Sciatic nerve (tissue), 2 donors: ENCODE measurements around the gene RPE. TPM values are rescaled to one million over a fixed set of nuclear protein-coding genes. Genes with fewer than 3 reads are reported as not detected.

Experiments used
- ATAC-seq: fragments of 200-7000 bp; cut with Tn5 transposase; one replicate; pipeline ENCODE4 v1.9.1; 2020; ENCODE audit warnings: mild to moderate bottlenecking, moderate library complexity
- DNase-seq: peaks from one replicate; pipeline ENCODE4 v3.0.0-alpha.2; 2020; ENCODE audit warnings: low spot score
- intact Hi-C: fragments of 100-400 bp; cut with DNase I; formaldehyde crosslinking; loops from one replicate; pipeline ENCODE4 v1.14.2; 2022
- total RNA-seq: library from RNA; stranded (reverse); fragmentation: NEBNext Ultra II Directional; extraction: Animal tissue kit (Norgen Biotek cat#: 25700); gene quantifications from one replicate; pipeline ENCODE4 v1.2.1, GENCODE V29; 2021
- donor health status: DM: no; HTN: no; CAD: no.
- donor health status: DM: no; HTN: no; CAD: no.

The RPE gene
- total RNA-seq, 1 donor from 2014 or later, result 50.3 TPM

DNA sequence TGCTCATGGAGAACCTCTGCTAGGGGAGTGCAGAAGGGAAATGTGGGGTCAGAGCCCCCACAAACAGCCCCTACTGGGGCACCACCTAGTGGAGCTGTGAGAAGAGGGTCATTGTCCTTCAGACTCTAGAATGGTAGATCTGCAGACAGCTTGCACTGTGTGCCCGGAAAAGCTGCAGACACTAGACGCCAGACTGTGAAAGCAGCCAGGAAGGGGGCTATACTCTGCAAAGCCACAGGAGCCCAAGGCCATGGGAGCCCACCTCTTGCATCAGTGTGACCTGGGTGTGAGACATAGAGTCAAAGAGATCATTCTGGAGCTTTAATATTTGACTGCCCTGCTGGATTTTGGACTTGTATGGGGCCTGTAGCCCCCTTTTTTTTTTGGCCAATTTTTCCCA, 60.9 kb downstream of the RPE start:
- no peak for ATAC-seq
- DNase-seq, result no peak
- intact Hi-C loops, result no loop called here

Other genes starting within 250 kb of the RPE start
- gene UNC80, start 230.8 kb upstream of the RPE start, total RNA-seq, result 0.22 TPM
- gene KANSL1L, start 168.8 kb downstream of the RPE start, total RNA-seq, result 55.9 TPM
- 32.4 TPM for gene ACADL, start 222.8 kb downstream of the RPE start, total RNA-seq